Neuron (in vitro differentiated cells): ENCODE measurements around the gene ARHGAP31.
"Not testable (repeated sequence)": the region's sequence is repeated elsewhere in the genome, so short reads cannot be mapped to it uniquely, and the experiment has no call there.

ENCODE experiments used
- H2AFZ ChIP-seq: one replicate; pipeline ENCODE4 v1.6.1; 2013; ENCODE audit warnings: low read depth, mild to moderate bottlenecking, inconsistent platforms, low read length, moderate library complexity
- H3K27me3 ChIP-seq: one replicate; pipeline ENCODE4 v1.6.1; 2013; ENCODE audit warnings: low read length; ENCODE audit not compliant: insufficient read depth
- H3K36me3 ChIP-seq: one replicate; pipeline ENCODE4 v1.6.1; 2013; ENCODE audit warnings: low read length; ENCODE audit not compliant: insufficient read depth
- H3K4me1 ChIP-seq: one replicate; pipeline ENCODE4 v1.6.1; 2013; ENCODE audit warnings: low read length; ENCODE audit not compliant: insufficient read depth
- H3K4me3 ChIP-seq: 2 replicates; pipeline ENCODE4 v1.5.1; 2013; ENCODE audit warnings: mild to moderate bottlenecking, low read length, moderate library complexity
- H3K9me3 ChIP-seq: one replicate; pipeline ENCODE4 v1.6.1; 2013; ENCODE audit warnings: low read length

The ARHGAP31 gene, protein sequence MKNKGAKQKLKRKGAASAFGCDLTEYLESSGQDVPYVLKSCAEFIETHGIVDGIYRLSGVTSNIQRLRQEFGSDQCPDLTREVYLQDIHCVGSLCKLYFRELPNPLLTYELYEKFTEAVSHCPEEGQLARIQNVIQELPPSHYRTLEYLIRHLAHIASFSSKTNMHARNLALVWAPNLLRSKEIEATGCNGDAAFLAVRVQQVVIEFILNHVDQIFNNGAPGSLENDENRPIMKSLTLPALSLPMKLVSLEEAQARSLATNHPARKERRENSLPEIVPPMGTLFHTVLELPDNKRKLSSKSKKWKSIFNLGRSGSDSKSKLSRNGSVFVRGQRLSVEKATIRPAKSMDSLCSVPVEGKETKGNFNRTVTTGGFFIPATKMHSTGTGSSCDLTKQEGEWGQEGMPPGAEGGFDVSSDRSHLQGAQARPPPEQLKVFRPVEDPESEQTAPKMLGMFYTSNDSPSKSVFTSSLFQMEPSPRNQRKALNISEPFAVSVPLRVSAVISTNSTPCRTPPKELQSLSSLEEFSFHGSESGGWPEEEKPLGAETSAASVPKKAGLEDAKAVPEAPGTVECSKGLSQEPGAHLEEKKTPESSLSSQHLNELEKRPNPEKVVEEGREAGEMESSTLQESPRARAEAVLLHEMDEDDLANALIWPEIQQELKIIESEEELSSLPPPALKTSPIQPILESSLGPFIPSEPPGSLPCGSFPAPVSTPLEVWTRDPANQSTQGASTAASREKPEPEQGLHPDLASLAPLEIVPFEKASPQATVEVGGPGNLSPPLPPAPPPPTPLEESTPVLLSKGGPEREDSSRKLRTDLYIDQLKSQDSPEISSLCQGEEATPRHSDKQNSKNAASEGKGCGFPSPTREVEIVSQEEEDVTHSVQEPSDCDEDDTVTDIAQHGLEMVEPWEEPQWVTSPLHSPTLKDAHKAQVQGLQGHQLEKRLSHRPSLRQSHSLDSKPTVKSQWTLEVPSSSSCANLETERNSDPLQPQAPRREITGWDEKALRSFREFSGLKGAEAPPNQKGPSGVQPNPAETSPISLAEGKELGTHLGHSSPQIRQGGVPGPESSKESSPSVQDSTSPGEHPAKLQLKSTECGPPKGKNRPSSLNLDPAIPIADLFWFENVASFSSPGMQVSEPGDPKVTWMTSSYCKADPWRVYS (N-terminal part only)

DNA sequence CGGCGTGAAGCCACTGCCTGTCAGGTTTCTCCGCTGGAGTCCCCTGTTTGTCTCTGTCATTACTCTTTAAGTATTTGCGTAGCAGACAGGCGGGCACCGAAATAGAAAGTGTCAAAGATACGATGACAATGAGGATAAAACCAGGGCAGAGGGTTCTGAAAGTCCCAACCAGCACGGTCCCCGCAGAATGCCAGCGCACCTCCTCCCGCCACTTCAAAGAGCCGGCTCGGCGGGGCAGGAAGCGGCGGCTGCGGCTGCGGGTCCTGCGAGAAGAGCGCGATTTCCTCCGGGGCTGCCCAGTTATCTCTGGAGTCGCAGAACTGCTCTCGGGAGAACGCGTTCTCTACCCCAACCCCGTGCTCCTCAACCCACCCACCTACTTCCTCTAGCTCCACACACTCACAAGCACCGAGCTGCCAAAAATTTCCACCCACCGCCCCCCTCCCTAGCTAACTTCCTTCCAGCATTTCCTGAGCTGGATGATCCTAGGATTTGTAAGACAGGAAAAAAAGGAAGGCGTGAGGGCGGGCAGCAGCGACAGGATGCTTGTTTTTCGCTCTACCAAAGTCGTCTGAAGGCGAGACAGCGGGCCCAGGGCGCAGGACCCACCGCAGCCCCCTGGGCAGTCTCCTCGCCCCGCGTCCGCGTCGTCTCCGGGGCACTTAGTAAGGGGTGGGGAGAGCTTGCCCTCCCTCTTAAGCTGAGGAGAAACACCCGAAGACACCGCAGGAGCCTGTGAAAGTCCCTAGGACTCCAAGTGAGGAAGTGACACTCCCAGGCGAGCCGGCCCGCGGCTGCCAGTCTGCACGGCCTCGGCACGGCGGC, at the start of gene ARHGAP31:
Gene ARHGAP31, plus strand, starts transcription at position 513 of the 825 bp plus-strand sequence. CDS start 522 bp downstream, outside the sequence.
- Histone ChIP-seq H3K36me3 (no peaks in the 10 kb centered on the region), H3K4me1 (peaks cover 21% of the 10 kb centered on the region), H3K4me3 (peak within 1 kb of the TSS; percentile 69), H3K27me3 (peaks cover 8% of the 10 kb centered on the region), H3K9me3 (no peaks in the 10 kb centered on the region), H2AFZ (peak within 1 kb of the TSS; percentile 98)

DNA sequence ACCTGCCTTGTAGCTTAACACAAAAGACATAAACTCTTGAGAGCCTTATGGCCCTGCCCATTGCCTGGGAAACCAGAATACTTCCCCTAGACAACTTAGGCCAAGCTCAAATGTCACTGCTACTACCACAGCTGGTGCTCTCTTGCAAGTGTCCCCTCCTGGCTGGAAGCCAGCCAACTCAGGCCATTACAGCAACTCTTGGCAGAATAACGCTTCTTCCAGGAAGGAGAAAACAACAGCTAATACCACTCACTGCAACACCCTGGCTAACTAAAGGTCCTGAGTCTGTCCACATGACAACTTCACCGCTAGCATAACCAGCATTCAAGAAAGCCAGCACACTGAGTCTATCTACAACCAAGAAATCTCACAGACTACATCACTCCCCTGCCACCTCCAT, 48.4 kb upstream of the ARHGAP31 start:
- H2AFZ ChIP-seq, result no peak overlapping the region
- H3K27me3 ChIP-seq, result no peaks in the 10 kb centered on the region
- no peaks in the 10 kb centered on the region for H3K36me3 ChIP-seq
- no peaks in the 10 kb centered on the region for H3K9me3 ChIP-seq
- H3K4me3 ChIP-seq, result no peak overlapping the region
- no peaks in the 10 kb centered on the region for H3K4me1 ChIP-seq

DNA sequence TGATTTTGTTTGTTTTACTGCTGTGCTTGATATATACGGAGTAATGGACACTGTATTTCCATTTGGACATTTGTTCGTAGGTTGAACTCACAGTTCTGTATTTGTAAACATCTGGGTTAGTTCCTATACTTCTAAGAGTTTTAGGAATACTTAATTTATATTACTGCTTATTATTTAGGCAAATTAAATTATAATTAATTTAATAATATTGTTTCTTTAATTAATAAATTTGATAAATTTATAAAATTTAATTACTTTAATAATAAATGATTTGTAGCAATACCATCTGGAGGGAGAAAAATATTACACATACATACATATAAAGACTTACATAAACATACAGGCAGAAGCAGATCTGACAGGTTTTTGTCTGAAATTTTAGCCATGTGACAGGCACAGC, 39.0 kb upstream of the ARHGAP31 start:
- Histone ChIP-seq H3K27me3 (no peaks in the 10 kb centered on the region), H3K36me3 (no peaks in the 10 kb centered on the region), H3K4me1 (no peaks in the 10 kb centered on the region), H3K4me3 (no peak overlapping the region), H3K9me3 (no peaks in the 10 kb centered on the region), H2AFZ (no peak overlapping the region)

DNA sequence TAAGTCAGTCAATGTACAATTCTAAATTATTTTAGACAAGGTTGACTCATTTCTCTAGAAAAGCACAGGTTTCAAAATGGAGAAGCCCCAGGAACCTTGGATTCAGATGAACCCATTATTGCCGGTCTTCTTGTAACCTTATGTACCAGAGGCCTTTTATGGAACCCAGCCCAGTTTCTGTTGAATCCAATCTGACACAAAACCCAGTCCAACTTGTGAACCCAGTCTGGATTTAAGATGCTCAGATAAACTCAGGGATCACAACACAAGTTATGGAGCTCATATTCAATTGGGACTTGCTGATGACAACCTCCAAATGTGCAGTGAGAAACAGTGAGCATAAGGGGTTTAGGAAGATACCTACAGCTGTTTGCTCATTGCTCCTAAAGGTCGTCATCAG, 37.1 kb upstream of the ARHGAP31 start:
- H3K36me3 ChIP-seq, result no peaks in the 10 kb centered on the region
- H3K4me3 ChIP-seq, result no peak overlapping the region
- H3K4me1 ChIP-seq, result no peaks in the 10 kb centered on the region
- no peaks in the 10 kb centered on the region for H3K9me3 ChIP-seq
- no peak overlapping the region for H2AFZ ChIP-seq
- H3K27me3 ChIP-seq, result no peaks in the 10 kb centered on the region

DNA sequence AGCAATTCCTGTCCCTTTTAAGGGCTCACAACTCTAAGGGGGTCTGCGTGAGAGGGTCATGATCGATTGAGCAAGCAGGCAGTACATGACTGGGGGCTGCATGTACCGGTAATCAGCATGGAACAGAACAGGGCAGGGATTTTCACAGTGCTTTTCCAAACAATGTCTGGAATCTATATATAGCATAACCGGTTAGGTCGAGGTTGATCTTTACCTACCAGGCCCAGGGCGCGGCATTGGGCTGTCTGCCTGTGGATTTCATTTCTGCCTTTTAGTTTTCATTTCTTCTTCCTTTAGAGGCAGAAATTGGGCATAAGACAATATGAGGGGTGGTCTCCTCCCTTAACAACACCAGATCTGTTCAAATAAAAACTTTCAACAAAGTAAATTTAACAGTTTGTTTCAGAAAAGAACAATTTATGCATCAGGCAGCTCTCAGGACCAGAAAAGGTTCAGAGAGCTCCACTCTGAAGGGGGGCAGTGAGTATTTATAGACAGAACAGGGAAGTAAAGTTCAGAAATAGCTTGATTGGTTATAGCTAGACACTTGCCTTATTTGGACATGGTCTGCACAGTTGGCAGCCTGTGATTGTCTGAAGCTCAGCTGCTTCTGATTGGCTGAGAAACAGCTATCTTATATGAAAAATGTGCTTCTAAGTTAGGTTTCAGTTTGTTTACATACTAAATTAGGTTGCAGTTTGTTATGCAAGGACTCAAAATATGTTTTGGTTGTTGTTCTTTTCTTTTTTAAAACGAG, 36.4 kb upstream of the ARHGAP31 start:
- Histone ChIP-seq H3K4me3 (no peak overlapping the region), H3K27me3 (no peaks in the 10 kb centered on the region), H3K9me3 (no peaks in the 10 kb centered on the region), H2AFZ (peak overlapping the region; percentile 34), H3K36me3 (no peaks in the 10 kb centered on the region), H3K4me1 (no peaks in the 10 kb centered on the region)

DNA sequence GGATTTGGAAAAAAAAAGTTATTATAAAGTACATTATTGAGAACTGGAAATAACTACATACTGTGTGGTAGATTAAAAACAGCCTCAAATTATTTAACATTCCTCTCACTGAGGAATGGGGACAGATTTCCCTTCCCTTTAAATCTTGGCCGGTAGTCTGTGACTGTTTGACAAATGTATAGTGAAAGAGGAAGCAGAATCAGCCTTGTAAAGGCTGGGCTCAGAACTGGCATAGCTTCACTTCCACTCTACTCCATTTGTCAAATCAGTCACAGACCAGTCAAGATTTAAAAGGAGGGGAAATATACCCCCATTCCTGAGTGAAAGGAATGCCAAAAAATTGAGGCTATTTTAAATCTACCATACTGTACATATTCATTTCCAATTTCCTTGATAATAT, 35.3 kb upstream of the ARHGAP31 start:
- Histone ChIP-seq H3K9me3 (no peaks in the 10 kb centered on the region), H3K27me3 (no peaks in the 10 kb centered on the region), H2AFZ (no peak overlapping the region), H3K36me3 (no peaks in the 10 kb centered on the region), H3K4me3 (no peak overlapping the region), H3K4me1 (no peaks in the 10 kb centered on the region)

DNA sequence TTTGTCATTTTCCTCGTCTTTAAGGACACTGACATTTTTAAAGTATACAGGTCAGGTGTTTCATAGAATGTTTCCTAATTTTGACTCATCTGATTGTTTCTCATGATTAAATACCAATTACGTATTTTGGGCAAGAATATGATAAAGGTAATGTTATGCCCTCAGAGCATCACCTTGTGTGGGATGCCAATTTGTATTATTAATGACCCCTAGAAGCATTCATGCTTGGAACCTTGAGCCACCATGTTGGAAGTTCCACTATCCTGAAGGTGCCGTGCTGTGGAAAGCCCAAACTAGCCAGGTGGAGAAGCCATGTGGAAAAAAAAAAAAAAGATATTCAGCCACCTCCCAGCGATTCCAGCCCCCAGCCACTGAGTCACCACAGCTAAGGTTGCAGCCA, 34.4 kb upstream of the ARHGAP31 start:
- H2AFZ ChIP-seq, result no peak overlapping the region
- no peak overlapping the region for H3K4me3 ChIP-seq
- H3K4me1 ChIP-seq, result no peaks in the 10 kb centered on the region
- H3K9me3 ChIP-seq, result no peaks in the 10 kb centered on the region
- H3K27me3 ChIP-seq, result no peaks in the 10 kb centered on the region
- no peaks in the 10 kb centered on the region for H3K36me3 ChIP-seq

DNA sequence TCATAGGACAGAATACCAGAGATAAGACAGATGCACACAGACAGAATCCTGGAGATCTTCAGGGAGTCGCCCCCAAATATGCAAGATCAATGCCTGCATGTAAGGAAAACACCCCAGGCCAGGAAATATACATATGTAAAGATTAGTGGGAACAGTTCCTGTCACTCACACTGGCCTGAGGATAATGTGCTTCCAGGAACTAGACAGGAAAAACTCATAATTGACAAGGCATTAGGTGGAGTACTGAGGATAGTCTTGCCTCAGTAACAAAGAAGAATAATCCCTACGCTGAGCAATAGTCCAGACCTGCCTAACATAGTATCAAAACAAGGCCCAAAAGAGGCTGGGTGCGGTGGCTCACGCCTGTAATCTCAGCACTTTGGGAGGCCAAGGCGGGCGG, 33.1 kb upstream of the ARHGAP31 start:
- no peaks in the 10 kb centered on the region for H3K27me3 ChIP-seq
- H3K4me3 ChIP-seq, result no peak overlapping the region
- no peaks in the 10 kb centered on the region for H3K4me1 ChIP-seq
- no peaks in the 10 kb centered on the region for H3K36me3 ChIP-seq
- H2AFZ ChIP-seq, result no peak overlapping the region
- no peaks in the 10 kb centered on the region for H3K9me3 ChIP-seq

DNA sequence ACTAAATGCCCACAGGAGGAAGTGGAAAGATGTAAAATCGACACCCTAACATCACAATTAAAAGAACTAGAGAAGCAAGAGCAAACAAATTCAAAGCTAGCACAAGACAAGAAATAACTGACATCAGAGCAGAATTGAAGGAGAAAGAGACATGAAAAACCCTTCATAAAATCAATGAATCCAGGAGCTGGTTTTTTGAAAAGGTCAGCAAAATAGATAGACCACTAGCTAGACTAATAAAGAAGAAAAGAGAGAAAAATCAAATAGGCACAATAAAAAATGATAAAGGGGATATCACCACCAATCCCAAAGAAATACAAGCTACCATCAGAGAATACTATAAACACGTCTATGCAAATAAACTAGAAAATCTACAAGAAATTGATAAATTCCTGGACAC, 24.0 kb upstream of the ARHGAP31 start:
- not testable (repeated sequence) for H3K4me3 ChIP-seq, H3K4me1 ChIP-seq, H2AFZ ChIP-seq, H3K9me3 ChIP-seq, H3K36me3 ChIP-seq, H3K27me3 ChIP-seq

DNA sequence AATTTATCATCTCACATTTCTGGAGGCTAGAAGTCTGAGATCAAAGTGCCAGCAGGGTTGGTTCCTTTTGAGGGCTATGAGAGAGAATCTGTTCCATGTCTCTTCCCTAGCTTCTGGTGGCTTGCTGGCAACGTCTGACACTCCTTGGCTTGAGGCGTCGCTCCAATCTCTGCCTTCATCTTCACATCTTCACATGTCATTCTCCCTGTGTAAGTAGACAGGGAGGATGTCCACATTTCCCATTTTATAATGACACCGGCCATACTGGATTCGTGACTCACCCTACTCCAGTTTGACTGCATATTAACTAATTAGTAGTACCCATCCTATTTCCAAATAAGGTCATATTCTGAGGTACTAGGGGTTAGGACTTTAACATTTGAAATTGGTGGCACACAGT, 17.5 kb upstream of the ARHGAP31 start:
- Histone ChIP-seq H2AFZ (no peak overlapping the region), H3K36me3 (no peaks in the 10 kb centered on the region), H3K4me1 (peaks cover 10% of the 10 kb centered on the region), H3K4me3 (no peak overlapping the region), H3K27me3 (no peaks in the 10 kb centered on the region), H3K9me3 (no peaks in the 10 kb centered on the region)

DNA sequence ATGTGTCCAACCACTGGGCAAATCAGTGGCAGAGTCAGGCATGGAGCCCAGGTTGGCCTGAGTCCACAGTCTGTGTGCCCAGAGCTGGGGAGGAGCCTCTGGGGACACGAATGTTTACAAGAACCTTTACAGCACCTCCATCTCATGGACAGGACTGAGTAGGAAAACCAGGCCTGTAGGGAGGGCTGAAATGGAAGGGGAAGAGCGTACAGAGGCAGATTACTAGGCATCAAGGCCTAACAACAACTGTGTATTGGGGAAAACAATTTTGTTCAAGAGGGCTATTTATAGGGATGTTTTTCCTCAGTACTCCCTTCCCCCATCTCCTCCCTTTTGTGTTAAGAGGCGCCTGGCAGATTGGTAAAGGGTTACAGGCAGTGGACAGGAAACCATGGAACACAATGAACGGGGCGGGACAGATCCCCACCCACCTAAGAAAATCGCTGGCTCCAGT, 15.1 kb upstream of the ARHGAP31 start:
- H3K36me3 ChIP-seq, result no peaks in the 10 kb centered on the region
- H3K4me3 ChIP-seq, result no peak overlapping the region
- peaks cover 10% of the 10 kb centered on the region for H3K4me1 ChIP-seq
- H3K9me3 ChIP-seq, result peaks cover 8% of the 10 kb centered on the region
- H2AFZ ChIP-seq, result peak overlapping the region; percentile 70
- H3K27me3 ChIP-seq, result no peaks in the 10 kb centered on the region
